HUES6 (cell line): Measurements from ENCODE around the gene PHACTR3.

Source experiments
- H3K27ac ChIP-seq: 2 replicates; pipeline ENCODE4 v1.7.0; 2013; ENCODE audit warnings: low read depth, mild to moderate bottlenecking, low read length, inconsistent platforms
- H3K27me3 ChIP-seq: 2 replicates; pipeline ENCODE4 v1.6.1; 2013; ENCODE audit warnings: low read length; ENCODE audit not compliant: control insufficient read depth, insufficient read depth
- H3K36me3 ChIP-seq: 2 replicates; pipeline ENCODE4 v1.6.1; 2013; ENCODE audit warnings: low read length; ENCODE audit not compliant: control insufficient read depth, insufficient read depth
- H3K4me1 ChIP-seq: 2 replicates; pipeline ENCODE4 v1.6.1; 2013; ENCODE audit warnings: low read length; ENCODE audit not compliant: control insufficient read depth, insufficient read depth
- H3K4me3 ChIP-seq: 2 replicates; pipeline ENCODE4 v1.5.1; 2013; ENCODE audit warnings: low read depth, low read length
- H3K9ac ChIP-seq: one replicate; pipeline ENCODE4 v1.6.1; 2013; ENCODE audit warnings: mild to moderate bottlenecking, low read length
- H3K9me3 ChIP-seq: 2 replicates; pipeline ENCODE4 v1.6.1; 2013; ENCODE audit warnings: low read depth, low read length; ENCODE audit not compliant: control insufficient read depth, insufficient read depth

Gene PHACTR3

DNA sequence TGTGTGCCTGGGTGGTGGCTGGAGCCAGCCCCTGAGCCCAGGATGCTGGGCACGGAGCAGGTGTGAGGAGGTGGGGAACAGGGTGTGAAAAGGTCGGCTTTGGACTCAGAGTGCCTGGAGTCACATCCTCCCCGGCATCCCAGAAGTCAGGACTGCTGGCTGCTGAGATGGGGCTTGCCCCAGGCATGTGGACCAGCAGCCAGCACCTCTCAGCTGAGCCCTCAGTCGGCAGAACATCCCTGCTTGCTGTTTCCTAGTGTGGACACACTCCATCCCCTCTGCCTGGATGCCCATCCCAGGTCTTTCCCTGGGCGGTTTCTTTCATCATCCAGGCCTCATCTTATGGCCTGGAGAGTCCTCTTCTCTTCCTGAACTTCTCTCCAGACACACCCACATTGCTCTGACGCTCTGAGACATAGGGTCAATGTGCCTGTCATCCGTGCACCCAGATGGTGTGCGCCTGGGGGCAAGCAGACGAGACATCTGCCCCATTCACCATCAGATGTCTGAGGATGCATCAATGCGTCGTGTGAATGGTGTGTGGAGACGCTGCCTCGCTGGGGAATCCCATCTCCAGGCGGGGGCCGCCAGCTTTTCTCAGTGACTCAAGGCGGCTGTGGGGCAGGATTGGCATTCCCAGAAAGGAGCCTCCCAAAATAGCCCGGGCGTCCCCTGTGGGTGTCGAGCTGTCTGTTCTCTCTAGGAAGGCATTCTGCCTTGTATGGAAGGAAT is 224.9 kb downstream of the PHACTR3 start:
- H3K27me3 ChIP-seq, result peaks cover 12% of the 10 kb centered on the region; the same call in 1 of the 2 replicates
- no peaks in the 10 kb centered on the region for H3K9me3 ChIP-seq
- H3K36me3 ChIP-seq, result no peaks in the 10 kb centered on the region
- H3K4me1 ChIP-seq, result no peaks in the 10 kb centered on the region
- H3K4me3 ChIP-seq, result no peak overlapping the region
- H3K9ac ChIP-seq, result no peak overlapping the region
- H3K27ac ChIP-seq, result no peak overlapping the region

GRCh38 chr20:59829786-59830664 is 225.7 kb downstream of the PHACTR3 start:
- no peaks in the 10 kb centered on the region for H3K4me1 ChIP-seq

GRCh38 chr20:59830665-59831023 is 226.3 kb downstream of the PHACTR3 start:
- Histone ChIP-seq H3K36me3 (no peaks in the 10 kb centered on the region), H3K27ac (no peak overlapping the region), H3K9ac (no peak overlapping the region), H3K4me1 (peaks cover 3% of the 10 kb centered on the region), H3K9me3 (no peaks in the 10 kb centered on the region), H3K27me3 (peaks cover 12% of the 10 kb centered on the region; the same call in 1 of the 2 replicates), H3K4me3 (no peak overlapping the region)

More at GRCh38 chr20:59829786-59830664, 225.7 kb downstream of the PHACTR3 start:
- no peak overlapping the region for H3K27ac ChIP-seq
- no peak overlapping the region for H3K4me3 ChIP-seq
- no peaks in the 10 kb centered on the region for H3K9me3 ChIP-seq
- H3K36me3 ChIP-seq, result no peaks in the 10 kb centered on the region
- H3K9ac ChIP-seq, result no peak overlapping the region
- H3K27me3 ChIP-seq, result peaks cover 12% of the 10 kb centered on the region; the same call in 1 of the 2 replicates

DNA sequence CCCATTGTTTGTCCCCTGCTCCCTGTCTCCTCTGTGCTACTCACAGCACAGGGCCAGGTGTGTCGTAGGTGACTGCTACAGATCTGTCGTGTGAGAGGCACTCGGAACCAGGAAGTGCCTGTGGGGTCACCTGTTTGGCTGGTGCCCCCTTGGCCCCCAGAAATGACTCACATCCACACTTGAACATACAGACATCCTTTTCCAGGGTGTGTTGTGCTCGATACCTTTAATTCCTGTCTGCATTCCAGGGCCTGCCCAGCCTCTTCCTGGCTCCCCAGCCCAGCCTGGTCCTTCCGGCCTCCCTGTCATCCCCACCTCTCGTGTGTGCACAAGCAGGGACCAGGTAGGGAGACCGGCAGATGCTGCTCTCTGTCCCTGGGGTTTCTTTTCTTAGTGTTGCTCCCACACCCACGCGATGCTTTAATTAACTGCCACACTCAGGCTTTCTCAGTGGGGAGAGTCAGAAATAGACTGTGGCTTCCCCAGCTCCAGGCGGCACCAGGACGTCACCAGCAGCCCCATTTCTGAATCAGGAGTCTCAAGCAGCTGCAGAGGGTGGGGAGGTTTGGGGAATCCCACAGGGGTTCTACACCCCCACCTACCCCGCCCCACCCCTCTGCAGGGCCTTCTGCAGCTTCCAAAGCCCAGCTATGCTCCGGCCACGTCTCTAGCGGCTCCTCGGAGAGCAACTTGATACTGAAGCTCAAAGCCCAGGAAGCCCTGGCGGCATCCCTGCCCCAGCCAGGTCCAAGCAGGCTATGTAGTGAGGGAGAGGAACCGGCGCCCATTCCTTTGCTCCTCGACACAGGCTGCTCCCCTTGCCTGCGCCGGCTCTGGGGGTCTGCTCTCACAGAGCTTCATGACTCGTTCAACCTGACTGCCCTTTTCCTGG is 226.9 kb downstream of the PHACTR3 start:
- Histone ChIP-seq H3K4me1 (peaks cover 7% of the 10 kb centered on the region), H3K36me3 (no peaks in the 10 kb centered on the region), H3K9me3 (no peaks in the 10 kb centered on the region), H3K4me3 (no peak overlapping the region), H3K27me3 (peaks cover 12% of the 10 kb centered on the region; the same call in 1 of the 2 replicates), H3K9ac (no peak overlapping the region), H3K27ac (no peak overlapping the region)

GRCh38 chr20:59831916-59832270 is 227.6 kb downstream of the PHACTR3 start:
- H3K4me1 ChIP-seq, result peaks cover 7% of the 10 kb centered on the region
- no peak overlapping the region for H3K4me3 ChIP-seq
- H3K27me3 ChIP-seq, result peaks cover 9% of the 10 kb centered on the region; the same call in 1 of the 2 replicates
- no peaks in the 10 kb centered on the region for H3K9me3 ChIP-seq
- no peak overlapping the region for H3K9ac ChIP-seq
- H3K36me3 ChIP-seq, result no peaks in the 10 kb centered on the region
- H3K27ac ChIP-seq, result no peak overlapping the region

GRCh38 chr20:59832406-59833363 is 228.3 kb downstream of the PHACTR3 start:
- Histone ChIP-seq H3K36me3 (no peaks in the 10 kb centered on the region), H3K27ac (no peak overlapping the region), H3K9me3 (no peaks in the 10 kb centered on the region), H3K4me3 (no peak overlapping the region), H3K9ac (no peak overlapping the region), H3K4me1 (peaks cover 7% of the 10 kb centered on the region), H3K27me3 (peaks cover 3% of the 10 kb centered on the region; the same call in 1 of the 2 replicates)

DNA sequence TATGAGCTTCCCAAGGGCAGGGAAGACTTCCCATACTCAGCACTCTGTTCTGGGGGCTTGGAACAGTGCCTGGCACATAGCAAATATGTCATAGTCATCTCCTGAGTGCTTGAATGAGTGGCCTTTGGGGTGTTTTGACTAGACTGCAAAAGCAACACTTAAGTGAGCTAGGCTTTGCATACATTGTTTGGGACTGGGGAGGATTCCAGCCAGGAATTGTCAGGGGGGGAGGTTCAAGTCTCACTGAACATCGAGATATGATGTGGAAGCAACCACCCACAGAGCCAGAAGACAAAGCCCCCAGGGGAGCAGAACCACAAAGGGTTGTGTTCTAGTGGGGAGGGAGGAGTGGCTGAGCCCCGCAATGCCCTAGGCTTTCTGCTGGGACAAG is 230.7 kb downstream of the PHACTR3 start:
- no peak overlapping the region for H3K27ac ChIP-seq
- no peak overlapping the region for H3K4me3 ChIP-seq
- H3K9ac ChIP-seq, result no peak overlapping the region
- peaks cover 7% of the 10 kb centered on the region for H3K4me1 ChIP-seq
- peaks cover 2% of the 10 kb centered on the region; the same call in 1 of the 2 replicates for H3K27me3 ChIP-seq
- no peaks in the 10 kb centered on the region for H3K9me3 ChIP-seq
- H3K36me3 ChIP-seq, result no peaks in the 10 kb centered on the region

GRCh38 chr20:59835448-59836395 is 231.4 kb downstream of the PHACTR3 start:
- Histone ChIP-seq H3K27ac (no peak overlapping the region), H3K27me3 (peaks cover 9% of the 10 kb centered on the region), H3K4me3 (no peak overlapping the region), H3K9me3 (no peaks in the 10 kb centered on the region), H3K4me1 (peaks cover 7% of the 10 kb centered on the region), H3K36me3 (no peaks in the 10 kb centered on the region), H3K9ac (no peak overlapping the region)

DNA sequence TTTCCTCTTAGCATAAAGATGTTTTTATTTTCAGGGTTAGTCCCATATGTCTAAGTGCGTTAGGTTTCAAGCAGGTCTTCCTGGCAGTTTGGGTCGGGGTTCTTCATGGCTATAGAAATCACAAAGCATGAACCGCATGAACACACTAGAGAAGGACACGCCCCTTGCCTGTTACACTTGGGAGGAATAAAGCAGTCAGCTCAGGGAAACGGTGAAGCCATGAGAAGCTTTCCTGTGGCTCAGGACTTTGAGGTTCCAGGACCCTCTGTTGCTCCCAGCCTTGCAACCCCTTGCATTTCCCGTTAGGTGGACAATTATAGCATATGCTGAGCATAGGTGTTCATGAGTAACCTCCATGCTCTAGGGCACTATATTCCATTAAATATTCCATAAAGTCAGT is 232.4 kb downstream of the PHACTR3 start:
- H3K4me3 ChIP-seq, result no peak overlapping the region
- no peak overlapping the region for H3K9ac ChIP-seq
- no peak overlapping the region for H3K27ac ChIP-seq
- H3K4me1 ChIP-seq, result peaks cover 7% of the 10 kb centered on the region
- H3K36me3 ChIP-seq, result no peaks in the 10 kb centered on the region
- peaks cover 19% of the 10 kb centered on the region for H3K27me3 ChIP-seq
- no peaks in the 10 kb centered on the region for H3K9me3 ChIP-seq
